ENCODE data around the gene APOB. TPM values are rescaled to one million over a fixed set of nuclear protein-coding genes. Genes with fewer than 3 reads are reported as not detected.

Gene APOB, protein sequence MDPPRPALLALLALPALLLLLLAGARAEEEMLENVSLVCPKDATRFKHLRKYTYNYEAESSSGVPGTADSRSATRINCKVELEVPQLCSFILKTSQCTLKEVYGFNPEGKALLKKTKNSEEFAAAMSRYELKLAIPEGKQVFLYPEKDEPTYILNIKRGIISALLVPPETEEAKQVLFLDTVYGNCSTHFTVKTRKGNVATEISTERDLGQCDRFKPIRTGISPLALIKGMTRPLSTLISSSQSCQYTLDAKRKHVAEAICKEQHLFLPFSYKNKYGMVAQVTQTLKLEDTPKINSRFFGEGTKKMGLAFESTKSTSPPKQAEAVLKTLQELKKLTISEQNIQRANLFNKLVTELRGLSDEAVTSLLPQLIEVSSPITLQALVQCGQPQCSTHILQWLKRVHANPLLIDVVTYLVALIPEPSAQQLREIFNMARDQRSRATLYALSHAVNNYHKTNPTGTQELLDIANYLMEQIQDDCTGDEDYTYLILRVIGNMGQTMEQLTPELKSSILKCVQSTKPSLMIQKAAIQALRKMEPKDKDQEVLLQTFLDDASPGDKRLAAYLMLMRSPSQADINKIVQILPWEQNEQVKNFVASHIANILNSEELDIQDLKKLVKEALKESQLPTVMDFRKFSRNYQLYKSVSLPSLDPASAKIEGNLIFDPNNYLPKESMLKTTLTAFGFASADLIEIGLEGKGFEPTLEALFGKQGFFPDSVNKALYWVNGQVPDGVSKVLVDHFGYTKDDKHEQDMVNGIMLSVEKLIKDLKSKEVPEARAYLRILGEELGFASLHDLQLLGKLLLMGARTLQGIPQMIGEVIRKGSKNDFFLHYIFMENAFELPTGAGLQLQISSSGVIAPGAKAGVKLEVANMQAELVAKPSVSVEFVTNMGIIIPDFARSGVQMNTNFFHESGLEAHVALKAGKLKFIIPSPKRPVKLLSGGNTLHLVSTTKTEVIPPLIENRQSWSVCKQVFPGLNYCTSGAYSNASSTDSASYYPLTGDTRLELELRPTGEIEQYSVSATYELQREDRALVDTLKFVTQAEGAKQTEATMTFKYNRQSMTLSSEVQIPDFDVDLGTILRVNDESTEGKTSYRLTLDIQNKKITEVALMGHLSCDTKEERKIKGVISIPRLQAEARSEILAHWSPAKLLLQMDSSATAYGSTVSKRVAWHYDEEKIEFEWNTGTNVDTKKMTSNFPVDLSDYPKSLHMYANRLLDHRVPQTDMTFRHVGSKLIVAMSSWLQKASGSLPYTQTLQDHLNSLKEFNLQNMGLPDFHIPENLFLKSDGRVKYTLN (N-terminal part only)
- total RNA-seq: under 0.01 TPM in 1 of 2 replicates, not detected in the other

GRCh38 chr2:21043744-21044532 is at the start of gene APOB:
Gene APOB (minus strand): TSS chr2:21044073. CDS start chr2:21043945, 128 bp downstream.

Other genes with a start within 250 kb of the APOB start
- 17.5 and 20.6 TPM in 2 replicates for gene LDAH, start 221.0 kb downstream of the APOB start, total RNA-seq
- not detected in 2 replicates for gene TDRD15, start 79.9 kb upstream of the APOB start, total RNA-seq

Data from placental pericyte (primary cell).